Measurements from ENCODE around the gene SLC7A6. TPM values are rescaled to one million over a fixed set of nuclear protein-coding genes. Genes with fewer than 3 reads are reported as not detected.

Gene SLC7A6
- total and polyA plus RNA-seq, 2 of the 8 experiments (the other 6 are each of a cell fraction or from before 2014, with no cell fraction given): 28.0 to 37.8 TPM

GRCh38 chr16:68332411-68333121 lies 68.2 kb downstream of the SLC7A6 start:
- H3K27ac ChIP-seq (ENCODE audit: low read depth, low read length): no peak overlapping the region

More at GRCh38 chr16:68332411-68333121, 68.2 kb downstream of the SLC7A6 start:
- Histone ChIP-seq H2AK5ac (ENCODE audit: low read depth, low read length) (no peak overlapping the region), H2BK5ac (ENCODE audit: low read depth, low read length) (no peak overlapping the region), H4K5ac (ENCODE audit: insufficient read length, low read depth, low read length) (no peak overlapping the region), H3K14ac (ENCODE audit: insufficient read length) (no peak overlapping the region), H2BK120ac (replicated peaks; ENCODE audit: low read depth, low read length) (no peak overlapping the region), H3K36me3 (ENCODE audit: control insufficient read depth in 2 of 4, insufficient read depth in 4 of 4, low read length in 3 of 4) (peaks cover 2 to 14% (median 10%) of the 10 kb centered on the region in 4 experiments; a peak in 4 of 8 replicates), H3K4me3 (ENCODE audit: extremely low read depth in 1 of 4, insufficient read depth in 2 of 4, low read depth in 3 of 4, low read length in 4 of 4) (no peak overlapping the region), H3K4me2 (ENCODE audit: insufficient read depth in 1 of 2, low read depth in 2 of 2, low read length in 2 of 2) (no peak overlapping the region), H3K27me3 (replicated peaks in 1 of 4; ENCODE audit: control insufficient read depth in 3 of 4, extremely low read depth in 1 of 4, insufficient read depth in 3 of 4, low read length in 3 of 4) (no peaks in the 10 kb centered on the region), H4K8ac (ENCODE audit: extremely low read depth, insufficient read depth, low read length) (no peak overlapping the region), H2AFZ (ENCODE audit: low read length) (no peak overlapping the region), H2BK20ac (ENCODE audit: low read length) (no peak overlapping the region), H4K20me1 (replicated peaks in 1 of 2; ENCODE audit: control insufficient read depth in 1 of 2, insufficient read depth in 2 of 2, low read length in 2 of 2) (peaks cover 1 to 7% of the 10 kb centered on the region in 2 experiments), H3K4me1 (replicated peaks in 1 of 4; ENCODE audit: control insufficient read depth in 3 of 4, insufficient read depth in 4 of 4, low read length in 3 of 4) (peaks cover 0 to 4% (median 1%) of the 10 kb centered on the region in 4 experiments; a peak in 2 of 7 replicates), H3K9ac (replicated peaks in 1 of 4; ENCODE audit: extremely low read depth in 1 of 4, low read depth in 3 of 4, low read length in 3 of 4) (no peak overlapping the region), H3K23me2 (ENCODE audit: low read depth, low read length) (no peaks in the 10 kb centered on the region), H3K4ac (replicated peaks; ENCODE audit: insufficient read length, low read depth, low read length) (no peak overlapping the region), H3K79me2 (ENCODE audit: control insufficient read depth in 1 of 2, insufficient read depth in 2 of 2, low read length in 2 of 2) (no peaks in the 10 kb centered on the region), H3K79me1 (ENCODE audit: low read depth, low read length) (no peaks in the 10 kb centered on the region), H4K91ac (replicated peaks; ENCODE audit: insufficient read length, low read length) (no peak overlapping the region), H2BK15ac (ENCODE audit: low read length) (no peak overlapping the region), H3K9me3 (ENCODE audit: insufficient read depth in 2 of 2, low read depth in 1 of 2, low read length in 1 of 2) (no peaks in the 10 kb centered on the region), H2BK12ac (ENCODE audit: low read depth, low read length) (no peak overlapping the region), H3K23ac (ENCODE audit: insufficient read length) (no peak overlapping the region), H3K56ac (replicated peaks; ENCODE audit: insufficient read length, low read depth, low read length) (no peak overlapping the region), H3K18ac (ENCODE audit: extremely low read depth, low read length) (no peak overlapping the region)
- WGBS, 2 experiments (ENCODE audit: extremely low coverage in 1 of 2, insufficient coverage in 1 of 2, insufficient read length in 1 of 2, insufficient replicate concordance in 2 of 2, low coverage in 1 of 2, low lambda C conversion rate in 2 of 2, missing lambda C conversion rate in 1 of 2): 85% methylated on average over 7 of the region's 7 CpGs; no CpG with 5 or more reads in 1 of the 2 experiments
- FAIRE-seq (no peak), DNase-seq (ENCODE audit: low read depth in 1 of 2, low spot score in 2 of 2) (no peak)
- CTCF ChIA-PET (ENCODE audit: partially characterized antibody): interaction anchor here (0.7 to 1.8 kb wide), 8 partner anchors 13 to 177 kb away, joined by 3 to 18 read pairs (median 3); partner anchors contain the start of gene SLC7A6
- TF ChIP-seq GABPA (IDR thresholded peaks at IDR 0.05; ENCODE audit: borderline replicate concordance, insufficient read depth, low read length) (no peak), MAX (IDR thresholded peaks at IDR 0.05) (no peak), CBX5 (IDR thresholded peaks at IDR 0.05; ENCODE audit: low read depth, low read length) (no peak), SRF (IDR thresholded peaks at IDR 0.05; ENCODE audit: low read depth, low read length) (no peak), TEAD4 (IDR thresholded peaks at IDR 0.05; ENCODE audit: low read depth, low read length) (no peak), JUN (IDR thresholded peaks at IDR 0.05; ENCODE audit: low read depth, low read length) (no peak), PHF8 (conservative IDR thresholded peaks at IDR 0.05; ENCODE audit: low read depth, low read length) (no peak), POLR2A (IDR thresholded peaks at IDR 0.05; ENCODE audit: control extremely low read depth in 1 of 2, low read depth in 2 of 2, low read length in 2 of 2) (no peak), SAP30 (IDR thresholded peaks at IDR 0.05; ENCODE audit: insufficient read depth, insufficient replicate concordance, low read length) (no peak), SIX5 (IDR thresholded peaks at IDR 0.05; ENCODE audit: low read depth, low read length) (no peak), E2F6 (IDR thresholded peaks at IDR 0.05) (no peak), ZNF274 (IDR thresholded peaks at IDR 0.05; ENCODE audit: borderline replicate concordance, extremely low read depth, low read length) (no peak), ASH2L (IDR thresholded peaks at IDR 0.05; ENCODE audit: low read length) (no peak)
- POLR2A ChIA-PET (ENCODE audit: partially characterized antibody): no interaction called here
